Fibroblast of lung (primary cell): Measurements from ENCODE around the gene PEX11A. TPM values are rescaled to one million over a fixed set of nuclear protein-coding genes. Genes with fewer than 3 reads are reported as not detected.

Experiments
- DNase-seq, 2 donors: peaks; one replicate each; pipeline versions ENCODE4 v3.0.0 to v3.0.0-alpha.2; 2010; ENCODE audit warnings: low read depth in 2 of 2
- H2AFZ ChIP-seq: 2 replicates; pipeline ENCODE4 v1.5.1; 2012; ENCODE audit warnings: low read length, control low read depth, inconsistent platforms
- H3K27ac ChIP-seq: 2 replicates; pipeline ENCODE4 v1.5.1; 2011; ENCODE audit warnings: low read length, control low read depth; ENCODE audit not compliant: insufficient read depth
- H3K27me3 ChIP-seq: 2 replicates; pipeline ENCODE4 v1.5.1; 2011; ENCODE audit warnings: mild to moderate bottlenecking, low read length; ENCODE audit not compliant: control insufficient read depth, insufficient read depth
- H3K36me3 ChIP-seq: 2 replicates; pipeline ENCODE4 v1.5.1; 2011; ENCODE audit warnings: low read length; ENCODE audit not compliant: control insufficient read depth, insufficient read depth
- H3K4me1 ChIP-seq: 2 replicates; pipeline ENCODE4 v1.5.1; 2011; ENCODE audit warnings: low read length; ENCODE audit not compliant: control insufficient read depth, insufficient read depth; ENCODE audit errors: extremely low read depth
- H3K4me2 ChIP-seq: 2 replicates; pipeline ENCODE4 v1.5.1; 2011; ENCODE audit warnings: low read length, control low read depth; ENCODE audit not compliant: insufficient read depth; ENCODE audit errors: extremely low read depth
- H3K4me3 ChIP-seq, 4 experiments: fragments of 200-600 bp in 1 of 4; sonication (generic) in 1 of 4; replicated peaks in 1 of 4; 2 replicates each; pipeline ENCODE4 v1.5.1; 2011 to 2016; ENCODE audit warnings: low read length in 4 of 4, low read depth in 3 of 4, mild to moderate bottlenecking in 3 of 4, control low read depth in 2 of 4, inconsistent platforms in 1 of 4, mixed read lengths in 1 of 4; ENCODE audit not compliant: insufficient read depth in 1 of 4; ENCODE audit errors: control extremely low read depth in 1 of 4
- H3K79me2 ChIP-seq: 2 replicates; pipeline ENCODE4 v1.5.1; 2012; ENCODE audit warnings: mild to moderate bottlenecking, low read length, inconsistent platforms; ENCODE audit not compliant: control insufficient read depth, insufficient read depth
- H3K9ac ChIP-seq: 2 replicates; pipeline ENCODE4 v1.5.1; 2011; ENCODE audit warnings: mild to moderate bottlenecking, low read length, control low read depth; ENCODE audit not compliant: insufficient read depth
- H3K9me3 ChIP-seq: 2 replicates; pipeline ENCODE4 v1.5.1; 2012; ENCODE audit warnings: low read depth, low read length; ENCODE audit not compliant: control insufficient read depth, insufficient read depth
- H4K20me1 ChIP-seq: 2 replicates; pipeline ENCODE4 v1.5.1; 2011; ENCODE audit warnings: low read length; ENCODE audit not compliant: control insufficient read depth, insufficient read depth; ENCODE audit errors: extremely low read depth
- CTCF ChIP-seq, 2 donors: IDR thresholded peaks in 1 of 2; conservative IDR thresholded peaks in 1 of 2; 1 replicate in 1 of 2; 2 replicates in 1 of 2; pipeline ENCODE4 v1.5.1; 2011 to 2012; ENCODE audit warnings: low read length in 2 of 2, control low read depth in 1 of 2, inconsistent platforms in 1 of 2, low read depth in 1 of 2, mild to moderate bottlenecking in 1 of 2
- EZH2 ChIP-seq: IDR thresholded peaks from 2 replicates; pipeline ENCODE4 v1.5.1; 2012; ENCODE audit warnings: low read length, control low read depth, mild to moderate bottlenecking; ENCODE audit errors: missing control alignments
- polyA plus RNA-seq, 2 donors: library from polyadenylated mRNA; depleted of rRNA in 1 of 2; stranded (reverse) in 1 of 2; unstranded in 1 of 2; fragments of >200 nt; gene quantifications; 2 replicates each; pipeline ENCODE4 v1.2.1, GENCODE V29; 2011 to 2012; ENCODE audit warnings: missing spikeins in 1 of 2
- total RNA-seq: library from RNA; depleted of rRNA; stranded (reverse); fragments of >200 nt; gene quantifications from 2 replicates; pipeline ENCODE4 v1.2.1, GENCODE V29; 2014

PEX11A gene
- total and polyA plus RNA-seq, 2 donors (not counting 1 experiment from before 2014, with no cell fraction given): 6.6 to 11.7 TPM

DNA sequence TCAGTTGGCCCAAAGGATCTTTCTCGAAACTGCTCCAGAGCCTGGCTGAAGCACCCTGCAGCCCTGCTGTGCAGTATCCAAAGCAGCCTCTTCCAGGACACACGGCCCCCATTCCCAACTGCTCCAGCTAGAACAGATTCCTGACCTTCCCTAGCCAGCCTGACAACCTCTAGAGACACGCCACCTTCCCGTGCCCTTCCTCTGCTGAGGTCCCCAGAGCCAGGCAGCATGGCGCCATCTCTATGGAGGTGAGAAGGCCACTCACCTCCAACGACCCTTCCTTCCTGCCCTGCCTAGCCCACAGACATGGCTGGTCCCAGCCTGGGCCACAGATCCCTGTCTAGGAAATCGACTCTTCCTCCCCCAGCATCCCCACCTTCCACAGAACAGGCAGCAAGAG lies 38.4 kb downstream of the PEX11A start:
- Histone ChIP-seq H2AFZ (no peak overlapping the region), H3K9me3 (no peaks in the 10 kb centered on the region), H3K4me3 (no peak overlapping the region), H4K20me1 (no peaks in the 10 kb centered on the region), H3K36me3 (peaks cover 5% of the 10 kb centered on the region), H3K4me1 (peaks cover 5% of the 10 kb centered on the region), H3K27me3 (no peaks in the 10 kb centered on the region), H3K79me2 (peaks cover 8% of the 10 kb centered on the region), H3K9ac (no peak overlapping the region), H3K27ac (no peak overlapping the region), H3K4me2 (no peak overlapping the region)
- no peak for DNase-seq
- TF ChIP-seq EZH2 (no peak), CTCF (conservative IDR thresholded peaks at IDR 0.05 in 1 of 2, IDR thresholded peaks at IDR 0.05 in 1 of 2; ENCODE audit: low read depth in 1 of 2, low read length in 2 of 2) (no peak)

DNA sequence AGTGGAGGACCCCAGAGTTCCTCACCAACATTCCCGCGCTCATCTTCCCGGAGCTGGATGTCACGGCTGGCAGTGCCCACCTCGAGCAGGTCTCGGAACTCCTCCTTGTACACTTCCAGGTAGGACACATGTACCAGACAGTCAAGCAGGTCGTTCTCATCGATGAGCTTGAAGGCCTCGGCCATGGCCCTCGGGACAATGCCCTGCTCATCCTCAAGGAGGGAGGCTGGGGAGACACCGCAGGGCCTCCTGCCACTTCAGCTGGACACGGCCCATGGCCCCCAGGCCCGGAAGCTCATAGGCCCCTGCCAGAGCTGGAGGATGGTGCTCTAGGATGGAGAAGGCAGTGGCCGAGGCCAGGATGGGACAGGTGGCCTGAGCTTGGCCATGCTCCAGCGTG lies 40.8 kb downstream of the PEX11A start:
- no peaks in the 10 kb centered on the region for H4K20me1 ChIP-seq
- peaks cover 5% of the 10 kb centered on the region for H3K36me3 ChIP-seq
- H3K4me3 ChIP-seq: no peak overlapping the region
- no peaks in the 10 kb centered on the region for H3K27me3 ChIP-seq
- no peak overlapping the region for H2AFZ ChIP-seq
- no peak overlapping the region for H3K9ac ChIP-seq
- no peaks in the 10 kb centered on the region for H3K9me3 ChIP-seq
- DNase-seq: no peak
- peaks cover 2% of the 10 kb centered on the region for H3K4me1 ChIP-seq
- H3K4me2 ChIP-seq: no peak overlapping the region
- H3K79me2 ChIP-seq: peaks cover 8% of the 10 kb centered on the region
- TF ChIP-seq CTCF (conservative IDR thresholded peaks at IDR 0.05 in 1 of 2, IDR thresholded peaks at IDR 0.05 in 1 of 2; ENCODE audit: low read depth in 1 of 2, low read length in 2 of 2) (no peak), EZH2 (no peak)
- H3K27ac ChIP-seq: no peak overlapping the region

DNA sequence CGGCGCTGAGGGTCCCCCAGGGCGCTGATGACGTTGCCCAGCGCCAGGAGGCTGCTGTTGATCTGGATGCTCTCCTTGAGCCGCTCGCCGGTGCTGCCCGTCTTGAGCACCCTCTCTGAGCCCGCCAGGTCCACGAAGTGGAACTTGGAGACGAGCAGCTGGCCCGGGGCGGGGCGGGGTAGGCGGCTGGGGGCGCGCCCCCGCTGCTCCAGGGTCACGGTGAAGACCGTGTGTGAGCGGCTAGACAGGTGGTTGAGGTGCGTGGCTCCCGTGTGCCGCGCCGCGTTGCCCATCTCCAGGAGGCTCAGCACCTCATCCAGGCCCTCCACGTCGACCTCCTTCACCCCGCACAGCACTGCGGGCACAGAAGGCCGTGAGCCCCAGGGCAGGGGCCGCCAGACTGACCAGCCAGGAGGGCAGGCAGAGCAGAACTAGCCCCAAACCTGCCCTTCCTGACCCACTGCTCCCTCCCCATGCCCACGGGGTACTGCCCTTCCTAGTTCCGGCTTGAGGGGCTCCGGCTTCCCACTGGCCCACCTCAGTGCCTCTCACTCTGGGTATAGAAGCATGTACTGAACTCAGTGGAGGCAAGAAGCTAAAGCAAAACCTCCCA lies 41.4 kb downstream of the PEX11A start:
- Histone ChIP-seq H3K4me1 (no peaks in the 10 kb centered on the region), H3K4me3 (no peak overlapping the region), H3K9me3 (no peaks in the 10 kb centered on the region), H3K9ac (no peak overlapping the region), H3K36me3 (peaks cover 5% of the 10 kb centered on the region), H2AFZ (no peak overlapping the region), H4K20me1 (no peaks in the 10 kb centered on the region), H3K4me2 (no peak overlapping the region), H3K27me3 (no peaks in the 10 kb centered on the region), H3K27ac (no peak overlapping the region), H3K79me2 (peaks cover 4% of the 10 kb centered on the region)
- DNase-seq: no peak
- TF ChIP-seq CTCF (conservative IDR thresholded peaks at IDR 0.05 in 1 of 2, IDR thresholded peaks at IDR 0.05 in 1 of 2; ENCODE audit: low read depth in 1 of 2, low read length in 2 of 2) (no peak), EZH2 (no peak)
